ENCODE data around the gene LEPROT. TPM values are rescaled to one million over a fixed set of nuclear protein-coding genes. Genes with fewer than 3 reads are reported as not detected.

LEPROT gene
- total and polyA plus RNA-seq, 10 of the 15 experiments (the other 5 are each of a cell fraction or from before 2014, with no cell fraction given): 14.9 to 38.1 (median 17.4) TPM

- in situ Hi-C loops (cut with MboI): loop anchor here (10.0 kb wide), 1 partner anchor 820 kb away; no protein-coding TSS in a partner anchor
- WGBS (ENCODE audit: insufficient coverage, insufficient replicate concordance, low lambda C conversion rate, missing lambda C conversion rate): 90% methylated on average over 2 of the region's 2 CpGs
Observed at GRCh38 chr1:65425006-65425405, 4.5 kb downstream of the LEPROT start.

GRCh38 chr1:65425697-65426096, 5.2 kb downstream of the LEPROT start:
- no peaks in the 10 kb centered on the region for H4K20me1 ChIP-seq (ENCODE audit: control insufficient read depth, insufficient read depth)
- no peak for ATAC-seq
- H3K4me2 ChIP-seq (ENCODE audit: control insufficient read depth, insufficient read depth): no peak overlapping the region
- H3K27ac ChIP-seq (ENCODE audit: control insufficient read depth, insufficient read depth): no peak overlapping the region
- TF ChIP-seq FOS (IDR thresholded peaks at IDR 0.05; ENCODE audit: borderline replicate concordance, extremely low read depth, insufficient read length): no peak
- no peak for TF ChIP-seq MAX (IDR thresholded peaks at IDR 0.05; ENCODE audit: low read depth, low read length)
- TF ChIP-seq CHD4 (IDR thresholded peaks at IDR 0.05): no peak
- no peak for TF ChIP-seq SREBF1 (IDR thresholded peaks at IDR 0.05; ENCODE audit: low read length)
- no peak for TF ChIP-seq JUND (IDR thresholded peaks at IDR 0.05; ENCODE audit: low read depth, low read length)
- no peak for TF ChIP-seq ZNF207 (IDR thresholded peaks at IDR 0.05; ENCODE audit: borderline replicate concordance)
- TF ChIP-seq RAD51 (IDR thresholded peaks at IDR 0.05): no peak
- TF ChIP-seq ATF2 (IDR thresholded peaks at IDR 0.05; ENCODE audit: low read length): no peak
- TF ChIP-seq RB1 (IDR thresholded peaks at IDR 0.05; ENCODE audit: borderline replicate concordance): no peak
- TF ChIP-seq DPF2 (IDR thresholded peaks at IDR 0.05): no peak
- TF ChIP-seq YY1 (IDR thresholded peaks at IDR 0.05; ENCODE audit: low read depth, low read length): no peak
- H2AFZ ChIP-seq (ENCODE audit: control insufficient read depth, low read depth, low read length): no peak overlapping the region
- H3K79me2 ChIP-seq (ENCODE audit: control insufficient read depth, insufficient read depth, low read length): peaks cover 32% of the 10 kb centered on the region
- H3K4me3 ChIP-seq: no peak overlapping the region
- no peak for FAIRE-seq
- WGBS (ENCODE audit: insufficient coverage, insufficient replicate concordance, low lambda C conversion rate, missing lambda C conversion rate): 94% methylated on average over 3 of the region's 3 CpGs
- POLR2A ChIA-PET: no interaction called here
- H3K4me1 ChIP-seq (ENCODE audit: control insufficient read depth, insufficient read depth, low read length): no peaks in the 10 kb centered on the region; the same call in 1 of the 2 replicates
- SMC1A ChIA-PET (ENCODE audit: uncharacterized antibody, unreplicated experiment): no interaction called here
- intact Hi-C loops (cut with micrococcal nuclease; ENCODE audit: unreplicated experiment): no loop called here
- H3K9ac ChIP-seq (ENCODE audit: control insufficient read depth, insufficient read depth, low read length): no peak overlapping the region
- no TSS peak for BruUV-seq (replicated peaks)
- H3K36me3 ChIP-seq (ENCODE audit: control insufficient read depth in 2 of 2, insufficient read depth in 2 of 2, low read length in 1 of 2): peaks cover 4 to 9% of the 10 kb centered on the region in 2 experiments; a peak in 2 of 4 replicates
- RAD21 ChIA-PET (ENCODE audit: unreplicated experiment): no interaction called here
- no peaks in the 10 kb centered on the region; the same call in 2 of the 3 replicates for H3K9me3 ChIP-seq (replicated peaks; ENCODE audit: control insufficient read depth, insufficient read depth, low read length)
- DNase-seq (ENCODE audit: low read depth, low spot score): no peak
- in situ Hi-C loops (cut with MboI): loop anchor here (10.0 kb wide), 1 partner anchor 819 kb away; no protein-coding TSS in a partner anchor
- H3K27me3 ChIP-seq (replicated peaks in 1 of 2; ENCODE audit: control insufficient read depth in 2 of 2, insufficient read depth in 2 of 2, low read length in 1 of 2): no peaks in the 10 kb centered on the region
- CTCF ChIA-PET: interaction anchor here (1.0 kb wide), 2 partner anchors 8 to 10 kb away, joined by 3 to 4 read pairs; no protein-coding TSS in a partner anchor

More at GRCh38 chr1:65425006-65425405, 4.5 kb downstream of the LEPROT start:
- ChIA-PET POLR2A (no interaction called here), SMC1A (ENCODE audit: uncharacterized antibody, unreplicated experiment) (no interaction called here), RAD21 (ENCODE audit: unreplicated experiment) (no interaction called here), CTCF (no interaction called here)
- Histone ChIP-seq H3K4me2 (ENCODE audit: control insufficient read depth, insufficient read depth) (no peak overlapping the region), H3K4me1 (ENCODE audit: control insufficient read depth, insufficient read depth, low read length) (no peaks in the 10 kb centered on the region; the same call in 1 of the 2 replicates), H3K9me3 (replicated peaks; ENCODE audit: control insufficient read depth, insufficient read depth, low read length) (no peaks in the 10 kb centered on the region; the same call in 2 of the 3 replicates), H4K20me1 (ENCODE audit: control insufficient read depth, insufficient read depth) (no peaks in the 10 kb centered on the region), H3K4me3 (no peak overlapping the region), H3K9ac (ENCODE audit: control insufficient read depth, insufficient read depth, low read length) (no peak overlapping the region), H3K27ac (ENCODE audit: control insufficient read depth, insufficient read depth) (no peak overlapping the region), H3K27me3 (replicated peaks in 1 of 2; ENCODE audit: control insufficient read depth in 2 of 2, insufficient read depth in 2 of 2, low read length in 1 of 2) (no peaks in the 10 kb centered on the region), H3K36me3 (ENCODE audit: control insufficient read depth in 2 of 2, insufficient read depth in 2 of 2, low read length in 1 of 2) (peaks cover 4 to 9% of the 10 kb centered on the region in 2 experiments; a peak in 2 of 4 replicates), H2AFZ (ENCODE audit: control insufficient read depth, low read depth, low read length) (no peak overlapping the region), H3K79me2 (ENCODE audit: control insufficient read depth, insufficient read depth, low read length) (peaks cover 33% of the 10 kb centered on the region)
- intact Hi-C loops (cut with micrococcal nuclease; ENCODE audit: unreplicated experiment): no loop called here
- ATAC-seq (no peak), FAIRE-seq (no peak), DNase-seq (ENCODE audit: low read depth, low spot score) (no peak)
- BruUV-seq (replicated peaks): no TSS peak
- TF ChIP-seq ELK1 (IDR thresholded peaks at IDR 0.05; ENCODE audit: low read depth, low read length): no peak
- TF ChIP-seq TBL1XR1 (IDR thresholded peaks at IDR 0.05; ENCODE audit: low read depth, low read length): no peak
